Stimulated activated CD8-positive, alpha-beta memory T cell treated with anti-CD3 and anti-CD28 coated beads, Interleukin-7, amount 100 ng/mL, for 24 hours (primary cell): Measurements from ENCODE around the gene MFNG.
"Not testable (repeated sequence)": the region's sequence is repeated elsewhere in the genome, so short reads cannot be mapped to it uniquely, and the experiment has no call there.

Source experiments
- DNase-seq: peaks from one replicate; pipeline ENCODE4 v3.0.0-alpha.2; 2020; ENCODE audit warnings: low read depth

Gene MFNG

GRCh38 chr22:37473437-37473946, 12.7 kb downstream of the MFNG start:
- no peak for DNase-seq

- no peak for DNase-seq
Observed at GRCh38 chr22:37472418-37473006, 13.7 kb downstream of the MFNG start.

GRCh38 chr22:37471727-37472417, 14.3 kb downstream of the MFNG start:
- DNase-seq = no peak

GRCh38 chr22:37470087-37470445, 16.1 kb downstream of the MFNG start:
- DNase-seq = no peak

- DNase-seq = no peak
Observed at GRCh38 chr22:37469416-37470086, 16.6 kb downstream of the MFNG start.

GRCh38 chr22:37468201-37468695, 17.9 kb downstream of the MFNG start:
- DNase-seq = not testable (repeated sequence)

- DNase-seq = no peak
Observed at GRCh38 chr22:37467391-37467955, 18.7 kb downstream of the MFNG start.

- DNase-seq = no peak
Observed at GRCh38 chr22:37464181-37464580, 22.0 kb downstream of the MFNG start.

- no peak for DNase-seq
Observed at GRCh38 chr22:37462983-37463382, 23.2 kb downstream of the MFNG start.

- no peak for DNase-seq
Observed at GRCh38 chr22:37462436-37462835, 23.7 kb downstream of the MFNG start.

GRCh38 chr22:37461961-37462360, 24.2 kb downstream of the MFNG start:
- no peak for DNase-seq

- DNase-seq = no peak
Observed at GRCh38 chr22:37460684-37461083, 25.5 kb downstream of the MFNG start.

- no peak for DNase-seq
Observed at GRCh38 chr22:37459206-37459605, 27.0 kb downstream of the MFNG start.

- peak; percentile 76 for DNase-seq
Observed at GRCh38 chr22:37457093-37457893, 28.9 kb downstream of the MFNG start.

GRCh38 chr22:37456346-37456745, 29.8 kb downstream of the MFNG start:
- no peak for DNase-seq

- DNase-seq = no peak
Observed at GRCh38 chr22:37455896-37456295, 30.3 kb downstream of the MFNG start.

- DNase-seq = no peak
Observed at GRCh38 chr22:37454857-37455686, 31.1 kb downstream of the MFNG start.

GRCh38 chr22:37453696-37454095, 32.5 kb downstream of the MFNG start:
- no peak for DNase-seq

GRCh38 chr22:37451218-37451617, 35.0 kb downstream of the MFNG start:
- DNase-seq = no peak

GRCh38 chr22:37449331-37450001, 36.7 kb downstream of the MFNG start:
- no peak for DNase-seq
